Measurements from ENCODE around the gene NCK2.
"Not testable (repeated sequence)": the region's sequence is repeated elsewhere in the genome, so short reads cannot be mapped to it uniquely, and the experiment has no call there.

Gene NCK2

DNA sequence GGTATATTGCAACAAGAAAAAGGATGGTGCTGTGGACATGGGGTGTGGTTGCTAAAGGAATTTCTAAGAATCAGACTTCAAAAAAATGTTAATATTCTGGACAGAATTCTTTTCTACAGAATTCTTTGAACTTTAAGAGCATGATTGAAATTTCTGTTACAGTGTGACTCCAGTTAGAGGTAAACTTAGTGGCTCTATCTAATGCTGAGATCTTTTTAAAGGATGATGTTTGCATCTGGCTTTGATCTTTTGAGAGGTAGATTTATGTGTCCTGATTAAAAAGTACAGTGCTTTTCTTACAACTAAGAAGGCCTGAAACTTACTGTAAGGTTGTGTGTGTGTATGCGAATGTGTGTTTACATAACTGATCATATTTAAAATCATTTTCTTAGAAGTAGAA lies 25.4 kb downstream of the NCK2 start:
- Histone ChIP-seq H3K27me3 (ENCODE audit: low read length) (no peaks in the 10 kb centered on the region), H4K20me1 (ENCODE audit: low read depth, low read length) (no peaks in the 10 kb centered on the region), H3K27ac (ENCODE audit: low read depth, low read length) (no peak overlapping the region), H3K36me3 (ENCODE audit: low read length) (no peaks in the 10 kb centered on the region), H3K9ac (ENCODE audit: low read length) (no peak overlapping the region), H3F3A (ENCODE audit: insufficient read depth) (no peaks in the 10 kb centered on the region), H3K79me2 (ENCODE audit: insufficient read depth, low read length) (no peaks in the 10 kb centered on the region), H3K9me2 (replicated peaks; ENCODE audit: insufficient read depth, low read length) (no peaks in the 10 kb centered on the region), H3K9me3 (ENCODE audit: insufficient read depth, low read length) (no peaks in the 10 kb centered on the region), H3K4me2 (ENCODE audit: low read depth, low read length, poor library complexity, severe bottlenecking) (no peak overlapping the region), H2AFZ (ENCODE audit: low read depth, low read length, severe bottlenecking) (no peak overlapping the region), H3K4me3 (ENCODE audit: insufficient read depth, low read length, poor library complexity, severe bottlenecking) (no peak overlapping the region)
- TF ChIP-seq EZH2phosphoT487 (conservative IDR thresholded peaks at IDR 0.05; ENCODE audit: low read length), result no peak
- TF ChIP-seq, protein P1, sequence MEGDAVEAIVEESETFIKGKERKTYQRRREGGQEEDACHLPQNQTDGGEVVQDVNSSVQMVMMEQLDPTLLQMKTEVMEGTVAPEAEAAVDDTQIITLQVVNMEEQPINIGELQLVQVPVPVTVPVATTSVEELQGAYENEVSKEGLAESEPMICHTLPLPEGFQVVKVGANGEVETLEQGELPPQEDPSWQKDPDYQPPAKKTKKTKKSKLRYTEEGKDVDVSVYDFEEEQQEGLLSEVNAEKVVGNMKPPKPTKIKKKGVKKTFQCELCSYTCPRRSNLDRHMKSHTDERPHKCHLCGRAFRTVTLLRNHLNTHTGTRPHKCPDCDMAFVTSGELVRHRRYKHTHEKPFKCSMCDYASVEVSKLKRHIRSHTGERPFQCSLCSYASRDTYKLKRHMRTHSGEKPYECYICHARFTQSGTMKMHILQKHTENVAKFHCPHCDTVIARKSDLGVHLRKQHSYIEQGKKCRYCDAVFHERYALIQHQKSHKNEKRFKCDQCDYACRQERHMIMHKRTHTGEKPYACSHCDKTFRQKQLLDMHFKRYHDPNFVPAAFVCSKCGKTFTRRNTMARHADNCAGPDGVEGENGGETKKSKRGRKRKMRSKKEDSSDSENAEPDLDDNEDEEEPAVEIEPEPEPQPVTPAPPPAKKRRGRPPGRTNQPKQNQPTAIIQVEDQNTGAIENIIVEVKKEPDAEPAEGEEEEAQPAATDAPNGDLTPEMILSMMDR (IDR thresholded peaks at IDR 0.05; ENCODE audit: insufficient read depth, low read length, poor library complexity, severe bottlenecking), result no peak

DNA sequence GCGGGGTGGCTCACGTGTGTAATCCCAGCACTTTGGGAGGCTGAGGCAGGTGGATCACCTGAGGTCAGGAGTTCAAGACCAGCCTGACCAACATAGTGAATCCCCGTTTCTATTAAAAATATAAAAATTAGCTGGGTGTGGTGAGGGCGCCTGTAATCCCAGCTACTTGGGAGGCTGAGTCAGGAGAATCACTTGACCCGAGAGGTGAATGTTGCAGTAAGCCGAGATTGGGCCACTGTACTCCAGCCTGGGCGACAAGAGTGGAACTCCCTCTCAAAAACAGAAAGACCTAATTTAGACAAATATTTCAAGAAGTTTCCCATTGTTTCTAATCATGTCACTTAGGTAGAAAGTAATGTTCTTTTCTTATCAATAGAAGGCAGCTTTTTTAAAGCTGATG lies 26.6 kb downstream of the NCK2 start:
- H4K20me1 ChIP-seq (ENCODE audit: low read depth, low read length); H3K9ac ChIP-seq (ENCODE audit: low read length); H3K9me3 ChIP-seq (ENCODE audit: insufficient read depth, low read length); H3F3A ChIP-seq (ENCODE audit: insufficient read depth); H2AFZ ChIP-seq (ENCODE audit: low read depth, low read length, severe bottlenecking); H3K9me2 ChIP-seq (replicated peaks; ENCODE audit: insufficient read depth, low read length); H3K4me2 ChIP-seq (ENCODE audit: low read depth, low read length, poor library complexity, severe bottlenecking); H3K27ac ChIP-seq (ENCODE audit: low read depth, low read length); H3K4me3 ChIP-seq (ENCODE audit: insufficient read depth, low read length, poor library complexity, severe bottlenecking); H3K36me3 ChIP-seq (ENCODE audit: low read length); H3K27me3 ChIP-seq (ENCODE audit: low read length); H3K79me2 ChIP-seq (ENCODE audit: insufficient read depth, low read length): not testable (repeated sequence)

DNA sequence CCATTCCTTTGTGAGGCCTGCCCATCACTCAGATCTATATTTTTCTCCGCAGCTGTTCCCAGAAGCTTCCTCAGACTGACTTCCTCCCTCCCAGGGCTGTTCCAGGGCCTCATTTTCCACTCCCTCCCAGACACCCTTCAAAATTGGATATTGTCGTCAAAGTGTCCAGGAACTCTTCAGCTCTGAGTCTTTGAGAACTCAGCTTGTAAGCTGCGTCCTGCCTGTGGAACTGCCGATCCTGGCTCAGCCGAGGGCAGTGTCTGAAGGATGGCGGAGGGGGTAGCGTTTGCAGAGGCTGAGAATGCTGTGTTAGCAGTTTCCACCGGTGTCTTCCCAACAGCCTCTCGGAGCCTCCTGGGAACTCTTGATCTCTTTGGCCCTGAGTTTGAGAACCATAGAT lies 27.1 kb downstream of the NCK2 start:
- no peaks in the 10 kb centered on the region for H4K20me1 ChIP-seq (ENCODE audit: low read depth, low read length)
- H3F3A ChIP-seq (ENCODE audit: insufficient read depth), result no peaks in the 10 kb centered on the region
- no peaks in the 10 kb centered on the region for H3K79me2 ChIP-seq (ENCODE audit: insufficient read depth, low read length)
- no peak overlapping the region for H3K4me2 ChIP-seq (ENCODE audit: low read depth, low read length, poor library complexity, severe bottlenecking)
- TF ChIP-seq EZH2phosphoT487 (conservative IDR thresholded peaks at IDR 0.05; ENCODE audit: low read length), result no peak
- TF ChIP-seq, protein P1 (IDR thresholded peaks at IDR 0.05; ENCODE audit: insufficient read depth, low read length, poor library complexity, severe bottlenecking), result no peak
- H3K9me3 ChIP-seq (ENCODE audit: insufficient read depth, low read length), result no peaks in the 10 kb centered on the region
- H3K27ac ChIP-seq (ENCODE audit: low read depth, low read length), result no peak overlapping the region
- no peaks in the 10 kb centered on the region for H3K36me3 ChIP-seq (ENCODE audit: low read length)
- H2AFZ ChIP-seq (ENCODE audit: low read depth, low read length, severe bottlenecking), result no peak overlapping the region
- no peaks in the 10 kb centered on the region for H3K27me3 ChIP-seq (ENCODE audit: low read length)
- H3K4me3 ChIP-seq (ENCODE audit: insufficient read depth, low read length, poor library complexity, severe bottlenecking), result no peak overlapping the region
- H3K9ac ChIP-seq (ENCODE audit: low read length), result no peak overlapping the region
- H3K9me2 ChIP-seq (replicated peaks; ENCODE audit: insufficient read depth, low read length), result no peaks in the 10 kb centered on the region

DNA sequence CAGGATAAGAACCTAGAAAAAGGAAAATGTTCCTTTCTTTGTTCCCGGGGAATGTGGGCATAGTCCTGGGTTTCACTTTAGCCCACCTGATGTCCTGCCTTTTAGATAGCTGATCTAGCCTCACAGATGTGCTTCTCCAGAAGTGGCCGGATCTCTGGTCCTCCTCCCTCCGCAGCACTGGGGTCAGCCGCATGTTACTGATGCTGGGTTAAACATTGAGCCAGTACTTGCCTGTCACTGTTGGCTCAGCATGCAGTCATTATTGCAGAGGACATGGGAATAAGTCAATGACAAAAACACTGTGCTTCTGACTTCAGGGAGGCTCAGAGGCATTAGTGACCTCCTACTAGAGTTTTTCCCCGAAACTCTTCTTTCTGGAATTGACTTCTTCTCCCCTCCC lies 27.6 kb downstream of the NCK2 start:
- Histone ChIP-seq H2AFZ (ENCODE audit: low read depth, low read length, severe bottlenecking) (no peak overlapping the region), H4K20me1 (ENCODE audit: low read depth, low read length) (no peaks in the 10 kb centered on the region), H3K9me3 (ENCODE audit: insufficient read depth, low read length) (no peaks in the 10 kb centered on the region), H3K4me2 (ENCODE audit: low read depth, low read length, poor library complexity, severe bottlenecking) (no peak overlapping the region), H3K27me3 (ENCODE audit: low read length) (no peaks in the 10 kb centered on the region), H3K79me2 (ENCODE audit: insufficient read depth, low read length) (no peaks in the 10 kb centered on the region), H3K27ac (ENCODE audit: low read depth, low read length) (no peak overlapping the region), H3K4me3 (ENCODE audit: insufficient read depth, low read length, poor library complexity, severe bottlenecking) (no peak overlapping the region), H3K36me3 (ENCODE audit: low read length) (no peaks in the 10 kb centered on the region), H3F3A (ENCODE audit: insufficient read depth) (no peaks in the 10 kb centered on the region), H3K9ac (ENCODE audit: low read length) (no peak overlapping the region), H3K9me2 (replicated peaks; ENCODE audit: insufficient read depth, low read length) (no peaks in the 10 kb centered on the region)
- TF ChIP-seq, protein P1 (IDR thresholded peaks at IDR 0.05; ENCODE audit: insufficient read depth, low read length, poor library complexity, severe bottlenecking), result no peak
- no peak for TF ChIP-seq EZH2phosphoT487 (conservative IDR thresholded peaks at IDR 0.05; ENCODE audit: low read length)
